Measurements from ENCODE around the gene TMEM198. TPM values are rescaled to one million over a fixed set of nuclear protein-coding genes. Genes with fewer than 3 reads are reported as not detected.

The TMEM198 gene
- total RNA-seq, 1 donor from 2014 or later, result 1.6 TPM

DNA sequence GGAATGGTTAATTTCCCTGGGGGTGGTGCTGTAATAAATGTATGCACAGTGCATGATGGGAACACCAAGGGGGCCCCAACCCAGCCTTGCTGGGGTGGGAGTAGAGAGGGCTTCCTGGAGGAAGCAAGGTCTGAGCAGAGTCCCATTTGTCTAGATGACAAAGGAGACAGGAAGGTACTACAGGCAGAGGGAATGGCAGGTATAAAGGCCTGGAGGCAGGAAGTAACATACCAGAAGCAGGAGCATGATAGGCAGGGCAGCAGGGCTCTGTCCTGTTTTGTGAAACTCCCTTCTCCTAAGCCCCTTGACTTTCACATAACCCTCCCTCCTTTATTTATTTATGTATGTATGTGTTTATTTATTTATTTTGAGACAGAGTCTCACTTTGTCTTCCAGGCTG is 41.2 kb upstream of the TMEM198 start:
- no peak for DNase-seq (ENCODE audit: low read depth)
- TF ChIP-seq, protein P1, sequence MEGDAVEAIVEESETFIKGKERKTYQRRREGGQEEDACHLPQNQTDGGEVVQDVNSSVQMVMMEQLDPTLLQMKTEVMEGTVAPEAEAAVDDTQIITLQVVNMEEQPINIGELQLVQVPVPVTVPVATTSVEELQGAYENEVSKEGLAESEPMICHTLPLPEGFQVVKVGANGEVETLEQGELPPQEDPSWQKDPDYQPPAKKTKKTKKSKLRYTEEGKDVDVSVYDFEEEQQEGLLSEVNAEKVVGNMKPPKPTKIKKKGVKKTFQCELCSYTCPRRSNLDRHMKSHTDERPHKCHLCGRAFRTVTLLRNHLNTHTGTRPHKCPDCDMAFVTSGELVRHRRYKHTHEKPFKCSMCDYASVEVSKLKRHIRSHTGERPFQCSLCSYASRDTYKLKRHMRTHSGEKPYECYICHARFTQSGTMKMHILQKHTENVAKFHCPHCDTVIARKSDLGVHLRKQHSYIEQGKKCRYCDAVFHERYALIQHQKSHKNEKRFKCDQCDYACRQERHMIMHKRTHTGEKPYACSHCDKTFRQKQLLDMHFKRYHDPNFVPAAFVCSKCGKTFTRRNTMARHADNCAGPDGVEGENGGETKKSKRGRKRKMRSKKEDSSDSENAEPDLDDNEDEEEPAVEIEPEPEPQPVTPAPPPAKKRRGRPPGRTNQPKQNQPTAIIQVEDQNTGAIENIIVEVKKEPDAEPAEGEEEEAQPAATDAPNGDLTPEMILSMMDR (conservative IDR thresholded peaks at IDR 0.05; ENCODE audit: low read depth, low read length), result no peak

DNA sequence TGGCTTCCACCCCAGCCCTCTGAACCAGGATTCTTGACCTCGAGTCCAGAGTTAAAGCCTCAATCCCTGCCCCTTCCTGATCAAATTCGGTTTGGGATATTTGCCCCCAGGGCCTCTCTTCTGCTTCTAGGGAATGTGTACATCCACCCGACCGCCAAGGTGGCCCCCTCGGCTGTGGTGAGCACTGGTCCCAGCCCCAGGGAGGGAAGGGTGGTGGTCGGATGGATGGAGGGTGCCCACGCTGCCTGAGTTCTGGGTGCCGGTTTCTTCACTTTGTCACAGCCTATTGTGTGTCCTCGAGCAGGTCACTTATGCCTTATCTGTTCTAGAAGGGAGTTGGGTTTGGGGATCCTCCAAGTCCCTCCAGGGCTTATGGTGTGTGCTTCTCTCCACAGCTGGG is 38.2 kb upstream of the TMEM198 start:
- no peak overlapping the region for H3K4me3 ChIP-seq (ENCODE audit: low read depth, low read length)
- TF ChIP-seq, protein P1 (conservative IDR thresholded peaks at IDR 0.05; ENCODE audit: low read depth, low read length), result no peak
- DNase-seq (ENCODE audit: low read depth), result no peak

More for the DNA sequence above, 41.2 kb upstream of the TMEM198 start:
- H3K4me3 ChIP-seq (ENCODE audit: low read depth, low read length), result no peak overlapping the region

DNA sequence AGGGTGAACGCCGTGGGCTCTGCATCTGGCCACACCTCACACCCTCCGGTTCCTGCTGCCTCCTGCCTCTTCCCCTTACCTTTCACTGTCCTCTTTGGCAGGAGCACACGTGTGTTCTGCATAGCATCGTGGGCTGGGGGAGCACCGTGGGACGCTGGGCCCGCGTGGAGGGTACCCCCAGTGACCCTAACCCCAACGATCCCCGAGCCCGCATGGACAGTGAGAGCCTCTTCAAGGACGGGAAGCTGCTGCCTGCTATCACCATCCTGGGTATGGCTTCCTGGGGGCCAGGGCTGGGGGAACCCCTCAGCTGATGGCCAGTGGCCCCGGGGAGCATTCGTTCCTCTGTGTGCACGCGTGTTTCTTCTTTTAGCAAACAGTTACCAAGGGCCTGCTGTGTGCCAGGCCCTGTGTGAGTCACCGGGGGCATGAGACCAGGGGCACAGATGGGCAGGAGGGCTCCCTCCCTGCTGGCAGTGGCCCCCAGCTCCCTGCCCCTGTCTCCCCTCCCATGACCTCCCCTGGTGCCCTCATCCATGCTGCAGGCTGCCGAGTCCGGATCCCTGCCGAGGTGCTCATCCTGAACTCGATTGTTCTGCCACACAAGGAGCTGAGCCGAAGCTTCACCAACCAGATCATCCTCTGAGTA is 37.6 kb upstream of the TMEM198 start:
- TF ChIP-seq, protein P1 (conservative IDR thresholded peaks at IDR 0.05; ENCODE audit: low read depth, low read length), result no peak
- no peak for DNase-seq (ENCODE audit: low read depth)
- no peak overlapping the region for H3K4me3 ChIP-seq (ENCODE audit: low read depth, low read length)

DNA sequence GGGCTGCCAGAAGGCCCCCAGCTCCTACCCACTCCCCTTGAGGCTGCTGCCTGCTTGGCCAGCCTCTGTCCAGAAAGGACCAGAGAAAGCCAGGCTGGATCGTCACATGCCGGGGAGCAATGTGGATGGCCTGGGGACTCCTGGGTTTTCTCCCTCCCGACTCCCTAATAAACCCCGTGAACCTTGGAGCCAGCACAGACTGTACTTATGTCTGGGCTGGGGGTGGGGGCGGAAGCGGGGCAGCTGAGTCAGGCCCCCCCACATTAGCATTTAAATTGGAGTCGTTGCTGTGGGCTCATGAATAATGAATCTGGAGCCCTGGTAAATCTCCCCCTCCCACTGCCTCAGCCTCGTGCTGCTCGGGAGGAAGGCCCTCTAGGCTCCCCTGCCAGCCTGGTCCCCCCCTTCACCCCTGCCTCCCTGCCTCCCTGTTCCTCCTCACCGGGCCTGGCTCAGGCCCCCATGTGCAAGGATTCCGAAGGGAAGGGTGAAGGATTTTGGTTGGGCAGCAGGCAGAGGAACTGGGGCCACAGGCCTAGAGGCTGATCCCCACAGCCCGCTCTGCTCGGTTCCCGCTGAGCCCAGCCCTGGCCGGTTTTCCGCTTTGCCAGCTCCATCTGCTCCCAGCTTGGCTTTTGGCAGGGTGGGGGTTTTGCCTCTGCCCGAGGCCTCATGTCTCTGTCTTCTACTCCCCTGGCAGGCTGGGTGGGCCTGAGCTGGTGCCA is 36.9 kb upstream of the TMEM198 start:
- TF ChIP-seq, protein P1 (conservative IDR thresholded peaks at IDR 0.05; ENCODE audit: low read depth, low read length), result no peak
- no peak overlapping the region for H3K4me3 ChIP-seq (ENCODE audit: low read depth, low read length)
- DNase-seq (ENCODE audit: low read depth), result no peak

DNA sequence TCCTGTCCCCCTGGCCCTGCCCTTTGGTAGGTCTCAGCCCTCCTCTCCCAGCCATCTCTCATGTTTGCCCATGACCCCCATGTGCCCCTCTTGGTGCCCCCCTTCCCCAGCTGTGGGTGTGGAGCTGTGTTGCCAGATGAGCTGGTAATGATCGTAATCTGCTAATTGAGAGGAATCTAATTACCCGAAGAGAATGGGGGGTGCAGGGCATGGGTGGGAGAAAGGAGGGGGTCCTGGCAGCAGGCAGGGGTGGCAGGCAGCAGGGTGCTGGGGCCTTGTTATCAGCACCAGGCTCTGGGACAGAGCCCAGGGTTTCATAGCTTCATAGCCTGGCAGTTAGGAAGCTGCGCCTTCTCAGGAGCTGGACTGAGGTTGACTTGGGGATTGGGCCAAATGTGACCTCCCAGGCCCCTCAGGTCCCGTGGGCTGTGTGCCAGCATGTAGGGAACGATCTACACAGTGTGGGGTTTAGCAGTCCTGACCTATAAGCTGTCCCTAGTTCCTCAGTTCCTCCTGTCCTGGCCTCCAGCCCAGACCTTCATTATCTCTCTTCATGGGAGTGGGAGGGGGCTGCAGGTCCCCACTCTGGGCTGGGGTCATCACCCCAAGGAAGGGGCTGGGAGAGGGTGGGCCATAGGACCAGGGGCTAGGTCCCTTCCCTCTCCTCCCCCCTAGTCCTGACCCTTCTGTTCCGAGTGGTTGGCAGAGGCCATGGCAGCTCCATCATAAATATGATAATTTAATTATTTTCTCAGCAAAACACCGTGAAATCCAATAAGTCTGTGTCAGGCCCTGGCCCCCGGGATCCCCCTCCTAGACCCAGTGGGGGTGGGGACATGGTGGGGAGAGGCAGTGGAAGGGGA is 36.0 kb upstream of the TMEM198 start:
- TF ChIP-seq, protein P1 (conservative IDR thresholded peaks at IDR 0.05; ENCODE audit: low read depth, low read length), result no peak
- DNase-seq (ENCODE audit: low read depth), result no peak
- H3K4me3 ChIP-seq (ENCODE audit: low read depth, low read length), result no peak overlapping the region

DNA sequence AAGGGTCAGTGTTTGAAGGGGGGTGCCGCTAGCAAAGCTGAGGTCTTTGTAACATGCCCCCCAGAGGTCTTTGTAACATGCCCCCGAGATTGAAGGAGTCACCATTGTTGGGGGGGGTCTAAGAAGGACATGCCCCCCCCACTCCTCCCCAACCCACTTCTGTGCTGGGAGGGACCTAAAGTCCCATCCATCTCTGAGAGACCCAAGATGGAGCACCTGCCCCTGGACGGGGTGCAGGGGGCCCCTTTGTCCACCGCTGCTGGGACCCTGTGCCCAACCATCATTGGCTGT is 35.4 kb upstream of the TMEM198 start:
- DNase-seq (ENCODE audit: low read depth), result no peak
- TF ChIP-seq, protein P1 (conservative IDR thresholded peaks at IDR 0.05; ENCODE audit: low read depth, low read length), result no peak
- no peak overlapping the region for H3K4me3 ChIP-seq (ENCODE audit: low read depth, low read length)
